CD8-positive, alpha-beta memory T cell (primary cell): ENCODE data around the gene TUBB3. TPM values are rescaled to one million over a fixed set of nuclear protein-coding genes. Genes with fewer than 3 reads are reported as not detected.

Source experiments
- CTCF ChIA-PET: fragments of 350-600 bp; sonication (Branson Sonifier 250); formaldehyde crosslinking; loops from one replicate; lab custom pipeline; 2021; ENCODE audit warnings: antibody characterized with exemption; lab: Charles Lee
- POLR2A ChIA-PET: fragments of 350-600 bp; sonication (Branson Sonifier 250); formaldehyde crosslinking; loops from one replicate; lab custom pipeline; 2021; ENCODE audit warnings: antibody characterized with exemption; lab: Charles Lee
- DNase-seq, 5 donors: peaks; one replicate each; pipeline versions ENCODE4 v3.0.0 to v3.0.0-alpha.2; 2020 to 2022; ENCODE audit warnings: mixed read lengths in 1 of 5
- H3K27ac ChIP-seq: one replicate; pipeline ENCODE4 v1.7.0; 2013; ENCODE audit warnings: low read depth, mild to moderate bottlenecking, low read length, moderate library complexity
- H3K27me3 ChIP-seq: 2 replicates; pipeline ENCODE4 v1.7.0; 2013; ENCODE audit warnings: low read length, mild to moderate bottlenecking; ENCODE audit not compliant: insufficient read depth, poor library complexity, severe bottlenecking
- H3K36me3 ChIP-seq: 2 replicates; pipeline ENCODE4 v1.7.0; 2013; ENCODE audit warnings: mild to moderate bottlenecking, low read length, moderate library complexity; ENCODE audit not compliant: insufficient read depth
- H3K4me1 ChIP-seq: 2 replicates; pipeline ENCODE4 v1.7.0; 2013; ENCODE audit warnings: mild to moderate bottlenecking, low read length, moderate library complexity; ENCODE audit not compliant: insufficient read depth
- H3K4me3 ChIP-seq: 2 replicates; pipeline ENCODE4 v1.7.0; 2013; ENCODE audit warnings: mild to moderate bottlenecking, low read length
- H3K9me3 ChIP-seq: 2 replicates; pipeline ENCODE4 v1.7.0; 2013; ENCODE audit warnings: mild to moderate bottlenecking, low read length
- H3K27ac Mint-ChIP-seq, 8 donors: one replicate each; pipeline ENCODE4 v1.8.0; 2020 to 2021; ENCODE audit warnings: mixed read lengths in 8 of 8, mild to moderate bottlenecking in 6 of 8, inconsistent platforms in 3 of 8, moderate library complexity in 3 of 8
- H3K27me3 Mint-ChIP-seq, 2 donors: one replicate each; pipeline ENCODE4 v1.8.0; 2020 to 2021; ENCODE audit warnings: mixed read lengths in 2 of 2, mild to moderate bottlenecking in 1 of 2, moderate library complexity in 1 of 2
- H3K36me3 Mint-ChIP-seq, 3 donors: one replicate each; pipeline ENCODE4 v1.8.0; 2020 to 2021; ENCODE audit warnings: mixed read lengths in 3 of 3, inconsistent platforms in 1 of 3, mild to moderate bottlenecking in 1 of 3
- H3K4me1 Mint-ChIP-seq, 3 donors: one replicate each; pipeline ENCODE4 v1.8.0; 2020 to 2021; ENCODE audit warnings: mixed read lengths in 3 of 3, inconsistent platforms in 1 of 3, mild to moderate bottlenecking in 1 of 3
- H3K4me3 Mint-ChIP-seq, 7 donors: one replicate each; pipeline ENCODE4 v1.8.0; 2020 to 2021; ENCODE audit warnings: mixed read lengths in 7 of 7, mild to moderate bottlenecking in 6 of 7, moderate library complexity in 4 of 7, inconsistent platforms in 2 of 7
- H3K9me3 Mint-ChIP-seq, 5 donors: one replicate each; pipeline ENCODE4 v1.8.0; 2020 to 2022; ENCODE audit warnings: mixed read lengths in 5 of 5, mild to moderate bottlenecking in 3 of 5, moderate library complexity in 2 of 5, inconsistent platforms in 1 of 5
- polyA plus RNA-seq: library from polyadenylated mRNA; unstranded; fragments of 300-500 nt; fragmentation: Illumina TruSeq; gene quantifications from one replicate; pipeline ENCODE4 v1.2.3, GENCODE V29; 2021
- total RNA-seq, 2 experiments: library from RNA; stranded (reverse); gene quantifications; one replicate each; pipeline ENCODE4 v1.2.3, GENCODE V29; 2021

The TUBB3 gene
- total and polyA plus RNA-seq, 3 experiments from 2014 or later, result 0.31 to 0.38 TPM; not detected in 1

GRCh38 chr16:89905511-89906139 is 17.5 kb upstream of the TUBB3 start:
- Mint-ChIP-seq H3K36me3 (peaks cover 0 to 66% (median 2%) of the 10 kb centered on the region in 3 donors), H3K27ac (no peak overlapping the region), H3K9me3 (no peaks in the 10 kb centered on the region), H3K4me1 (peaks cover 0 to 16% (median 4%) of the 10 kb centered on the region in 3 donors), H3K4me3 (no peak overlapping the region), H3K27me3 (no peaks in the 10 kb centered on the region)
- H3K27ac ChIP-seq, result no peak overlapping the region
- H3K4me3 ChIP-seq, result no peak overlapping the region
- H3K36me3 ChIP-seq, result peaks cover 15% of the 10 kb centered on the region
- ChIA-PET POLR2A (no interaction called here), CTCF (interaction anchor here (1.2 kb wide), 1 partner anchor 45 kb away, joined by 3 read pairs; no protein-coding TSS in a partner anchor)
- DNase-seq, result no peak
- no peaks in the 10 kb centered on the region for H3K27me3 ChIP-seq
- peaks cover 6% of the 10 kb centered on the region for H3K4me1 ChIP-seq
- no peaks in the 10 kb centered on the region for H3K9me3 ChIP-seq

- Histone ChIP-seq H3K27ac (no peak overlapping the region), H3K36me3 (peaks cover 12% of the 10 kb centered on the region), H3K27me3 (no peaks in the 10 kb centered on the region), H3K4me3 (no peak overlapping the region), H3K9me3 (no peaks in the 10 kb centered on the region), H3K4me1 (peaks cover 6% of the 10 kb centered on the region)
- H3K36me3 Mint-ChIP-seq, result peaks cover 0 to 63% (median 2%) of the 10 kb centered on the region in 3 donors
- peak overlapping the region in 1 of 8 donors; percentile 15 for H3K27ac Mint-ChIP-seq
- no peak overlapping the region for H3K4me3 Mint-ChIP-seq
- ChIA-PET CTCF (interaction anchor here (0.8 to 4.6 kb wide), 3 partner anchors 12 to 206 kb away, joined by 3 to 40 read pairs (median 4); partner anchors contain the start of genes MC1R and SPATA2L), POLR2A (no interaction called here)
- no peaks in the 10 kb centered on the region for H3K27me3 Mint-ChIP-seq
- H3K9me3 Mint-ChIP-seq, result no peaks in the 10 kb centered on the region
- DNase-seq, result no peak
- H3K4me1 Mint-ChIP-seq, result peaks cover 0 to 17% (median 6%) of the 10 kb centered on the region in 3 donors
Observed at GRCh38 chr16:89906140-89907025, 16.8 kb upstream of the TUBB3 start.

- H3K4me1 Mint-ChIP-seq, result peaks cover 0 to 17% (median 6%) of the 10 kb centered on the region in 3 donors
- ChIA-PET CTCF (interaction anchor here (0.8 to 4.6 kb wide), 6 partner anchors 11 to 207 kb away, joined by 3 to 40 read pairs (median 6); partner anchors contain the start of genes MC1R, SPATA2L and TUBB3), POLR2A (interaction anchor here (1.2 kb wide), 1 partner anchor 11 kb away, joined by 3 read pairs; the partner anchor contains the start of gene MC1R)
- Histone ChIP-seq H3K27ac (no peak overlapping the region), H3K4me3 (no peak overlapping the region), H3K4me1 (peaks cover 6% of the 10 kb centered on the region), H3K36me3 (peaks cover 12% of the 10 kb centered on the region), H3K9me3 (no peaks in the 10 kb centered on the region), H3K27me3 (no peaks in the 10 kb centered on the region)
- H3K36me3 Mint-ChIP-seq, result peaks cover 0 to 69% (median 2%) of the 10 kb centered on the region in 3 donors
- no peaks in the 10 kb centered on the region for H3K27me3 Mint-ChIP-seq
- no peak overlapping the region for H3K4me3 Mint-ChIP-seq
- H3K27ac Mint-ChIP-seq, result peak overlapping the region in 1 of 8 donors; percentile 15
- H3K9me3 Mint-ChIP-seq, result no peaks in the 10 kb centered on the region
- DNase-seq, result no peak
Observed at GRCh38 chr16:89907055-89907814, 15.9 kb upstream of the TUBB3 start.

GRCh38 chr16:89908236-89908635 is 14.9 kb upstream of the TUBB3 start:
- Histone ChIP-seq H3K4me3 (no peak overlapping the region), H3K27ac (no peak overlapping the region), H3K36me3 (peaks cover 12% of the 10 kb centered on the region), H3K27me3 (no peaks in the 10 kb centered on the region), H3K9me3 (no peaks in the 10 kb centered on the region), H3K4me1 (peaks cover 6% of the 10 kb centered on the region)
- peaks cover 0 to 19% (median 6%) of the 10 kb centered on the region in 3 donors for H3K4me1 Mint-ChIP-seq
- no peak overlapping the region for H3K4me3 Mint-ChIP-seq
- H3K27ac Mint-ChIP-seq, result no peak overlapping the region
- POLR2A ChIA-PET, result interaction anchor here (0.8 to 1.2 kb wide), 2 partner anchors 10 to 186 kb away, joined by 3 read pairs; partner anchors contain the start of gene MC1R
- CTCF ChIA-PET, result interaction anchor here (1.1 to 4.6 kb wide), 5 partner anchors 10 to 208 kb away, joined by 3 to 40 read pairs (median 12); partner anchors contain the start of genes MC1R, SPATA2L and TUBB3
- H3K36me3 Mint-ChIP-seq, result peaks cover 0 to 66% (median 2%) of the 10 kb centered on the region in 3 donors
- no peak for DNase-seq
- no peaks in the 10 kb centered on the region for H3K27me3 Mint-ChIP-seq
- no peaks in the 10 kb centered on the region for H3K9me3 Mint-ChIP-seq

- POLR2A ChIA-PET, result interaction anchor here (0.6 to 1.3 kb wide), 3 partner anchors 11 to 109 kb away, joined by 3 to 5 read pairs (median 3); no protein-coding TSS in a partner anchor
- H3K36me3 ChIP-seq, result peaks cover 12% of the 10 kb centered on the region
Observed at GRCh38 chr16:89909777-89910716, 13.1 kb upstream of the TUBB3 start.

GRCh38 chr16:89910717-89911354 is 12.3 kb upstream of the TUBB3 start:
- Mint-ChIP-seq H3K4me3 (no peak overlapping the region), H3K36me3 (peaks cover 0 to 43% (median 2%) of the 10 kb centered on the region in 3 donors), H3K27me3 (no peaks in the 10 kb centered on the region), H3K4me1 (peaks cover 0 to 21% (median 9%) of the 10 kb centered on the region in 3 donors), H3K27ac (no peak overlapping the region), H3K9me3 (no peaks in the 10 kb centered on the region)
- ChIA-PET POLR2A (interaction anchor here (1.3 kb wide), 1 partner anchor 47 kb away, joined by 3 read pairs; no protein-coding TSS in a partner anchor), CTCF (interaction anchor here (0.6 to 4.6 kb wide), 24 partner anchors 8 to 245 kb away, joined by 3 to 40 read pairs (median 4); partner anchors contain the start of genes MC1R, SPATA2L, TCF25 and TUBB3)
- H3K4me1 ChIP-seq, result peaks cover 6% of the 10 kb centered on the region
- H3K9me3 ChIP-seq, result no peaks in the 10 kb centered on the region
- H3K27ac ChIP-seq, result no peak overlapping the region
- no peak for DNase-seq
- H3K4me3 ChIP-seq, result no peak overlapping the region
- H3K27me3 ChIP-seq, result no peaks in the 10 kb centered on the region
- peaks cover 12% of the 10 kb centered on the region for H3K36me3 ChIP-seq

More at GRCh38 chr16:89909777-89910716, 13.1 kb upstream of the TUBB3 start:
- Histone ChIP-seq H3K9me3 (no peaks in the 10 kb centered on the region), H3K27ac (no peak overlapping the region), H3K4me1 (peaks cover 6% of the 10 kb centered on the region), H3K27me3 (no peaks in the 10 kb centered on the region), H3K4me3 (no peak overlapping the region)
- H3K36me3 Mint-ChIP-seq, result peaks cover 0 to 51% (median 2%) of the 10 kb centered on the region in 3 donors
- CTCF ChIA-PET, result interaction anchor here (0.6 to 4.6 kb wide), 26 partner anchors 9 to 244 kb away, joined by 3 to 40 read pairs (median 4); partner anchors contain the start of genes MC1R, SPATA2L, TCF25 and TUBB3
- DNase-seq, result peak; percentile 53 to 75 (median 61)
- H3K4me1 Mint-ChIP-seq, result peaks cover 0 to 21% (median 8%) of the 10 kb centered on the region in 3 donors
- no peaks in the 10 kb centered on the region for H3K9me3 Mint-ChIP-seq
- H3K27me3 Mint-ChIP-seq, result no peaks in the 10 kb centered on the region
- no peak overlapping the region for H3K27ac Mint-ChIP-seq
- peak overlapping the region in 1 of 7 donors; percentile 28 for H3K4me3 Mint-ChIP-seq
